ENCODE data around the gene RIPOR3. TPM values are rescaled to one million over a fixed set of nuclear protein-coding genes. Genes with fewer than 3 reads are reported as not detected.

RIPOR3 gene
- total RNA-seq, 2 donors from 2014 or later = 0.46 to 1.4 TPM

DNA sequence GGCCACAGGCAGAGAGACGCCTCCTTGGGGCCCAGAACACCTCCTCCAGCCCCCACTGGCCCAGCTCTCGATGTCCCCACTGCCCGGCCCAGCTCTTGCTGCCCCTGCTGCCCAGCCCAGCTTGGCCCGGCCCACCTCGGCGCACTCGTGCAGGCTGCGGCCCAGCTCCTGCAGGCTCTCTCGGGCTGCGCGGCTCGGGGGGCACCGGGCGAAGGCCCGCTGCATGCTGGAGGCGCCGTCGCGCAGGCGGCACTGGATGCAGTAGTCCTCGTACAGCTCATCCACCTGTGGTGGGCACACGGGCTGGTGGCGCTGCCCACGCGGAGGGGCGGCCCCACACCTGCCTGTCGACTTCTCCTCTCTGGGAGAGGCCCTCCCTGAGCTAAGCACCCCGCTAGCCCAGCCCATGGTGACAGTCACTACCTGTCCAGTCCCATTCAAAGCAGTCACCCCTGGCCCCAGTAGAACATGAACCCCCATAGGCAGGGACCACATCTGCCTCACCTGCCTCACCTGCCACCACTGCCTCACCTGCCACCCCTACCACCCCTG lies 81.8 kb downstream of the RIPOR3 start:
- H3K27ac ChIP-seq (ENCODE audit: low read depth, low read length) = no peak overlapping the region
- no peak overlapping the region for H3K4me3 ChIP-seq (ENCODE audit: low read length)
- H3K27me3 ChIP-seq (ENCODE audit: control insufficient read depth, insufficient read depth, low read length, poor library complexity, severe bottlenecking) = no peaks in the 10 kb centered on the region
- WGBS, 2 experiments (ENCODE audit: insufficient coverage in 1 of 2, insufficient read length in 1 of 2) = 85 to 93% methylated on average over 8 to 28 of the region's 28 CpGs
- no peaks in the 10 kb centered on the region for H3K36me3 ChIP-seq (ENCODE audit: control insufficient read depth, insufficient read depth, low read length)
- no peaks in the 10 kb centered on the region for H3K27me3 Mint-ChIP-seq (ENCODE audit: insufficient read depth)
- H3K4me3 Mint-ChIP-seq = no peak overlapping the region
- no peaks in the 10 kb centered on the region for H3K36me3 Mint-ChIP-seq (ENCODE audit: low read depth)
- peaks cover 4% of the 10 kb centered on the region for H3K4me1 Mint-ChIP-seq
- H3K9me3 Mint-ChIP-seq = no peaks in the 10 kb centered on the region
- TF ChIP-seq, protein P1, sequence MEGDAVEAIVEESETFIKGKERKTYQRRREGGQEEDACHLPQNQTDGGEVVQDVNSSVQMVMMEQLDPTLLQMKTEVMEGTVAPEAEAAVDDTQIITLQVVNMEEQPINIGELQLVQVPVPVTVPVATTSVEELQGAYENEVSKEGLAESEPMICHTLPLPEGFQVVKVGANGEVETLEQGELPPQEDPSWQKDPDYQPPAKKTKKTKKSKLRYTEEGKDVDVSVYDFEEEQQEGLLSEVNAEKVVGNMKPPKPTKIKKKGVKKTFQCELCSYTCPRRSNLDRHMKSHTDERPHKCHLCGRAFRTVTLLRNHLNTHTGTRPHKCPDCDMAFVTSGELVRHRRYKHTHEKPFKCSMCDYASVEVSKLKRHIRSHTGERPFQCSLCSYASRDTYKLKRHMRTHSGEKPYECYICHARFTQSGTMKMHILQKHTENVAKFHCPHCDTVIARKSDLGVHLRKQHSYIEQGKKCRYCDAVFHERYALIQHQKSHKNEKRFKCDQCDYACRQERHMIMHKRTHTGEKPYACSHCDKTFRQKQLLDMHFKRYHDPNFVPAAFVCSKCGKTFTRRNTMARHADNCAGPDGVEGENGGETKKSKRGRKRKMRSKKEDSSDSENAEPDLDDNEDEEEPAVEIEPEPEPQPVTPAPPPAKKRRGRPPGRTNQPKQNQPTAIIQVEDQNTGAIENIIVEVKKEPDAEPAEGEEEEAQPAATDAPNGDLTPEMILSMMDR (conservative IDR thresholded peaks at IDR 0.05) = no peak
- H3K27ac Mint-ChIP-seq = no peak overlapping the region
- H3K4me1 ChIP-seq (ENCODE audit: control insufficient read depth, insufficient read depth, low read length) = no peaks in the 10 kb centered on the region
- no peaks in the 10 kb centered on the region for H3K9me3 ChIP-seq (ENCODE audit: control insufficient read depth, low read length)
- H3K9ac ChIP-seq (ENCODE audit: extremely low read depth, low read length, poor library complexity, severe bottlenecking) = no peak overlapping the region
- no peak for DNase-seq

DNA sequence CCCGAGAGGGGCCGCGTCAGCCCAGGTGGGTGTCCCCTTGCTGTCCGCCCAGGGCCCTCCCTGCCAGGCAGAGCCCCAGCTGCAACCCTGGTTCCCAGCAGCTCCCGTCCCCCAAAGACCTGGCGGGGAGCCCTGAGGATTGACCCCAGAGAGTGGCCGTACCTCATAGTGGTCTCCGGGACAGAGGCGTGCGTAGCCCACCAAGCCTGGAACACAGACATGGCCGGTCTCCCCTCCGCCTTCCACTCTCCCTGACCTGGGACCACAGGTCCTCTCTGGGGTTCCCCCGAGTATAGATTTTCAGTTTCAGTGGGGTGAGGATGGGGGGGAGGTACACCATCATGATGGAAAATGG lies 82.6 kb downstream of the RIPOR3 start:
- no peak overlapping the region for H3K27ac Mint-ChIP-seq
- H3K4me3 Mint-ChIP-seq = no peak overlapping the region
- Histone ChIP-seq H3K27me3 (ENCODE audit: control insufficient read depth, insufficient read depth, low read length, poor library complexity, severe bottlenecking) (no peaks in the 10 kb centered on the region), H3K36me3 (ENCODE audit: control insufficient read depth, insufficient read depth, low read length) (no peaks in the 10 kb centered on the region), H3K9me3 (ENCODE audit: control insufficient read depth, low read length) (no peaks in the 10 kb centered on the region), H3K4me1 (ENCODE audit: control insufficient read depth, insufficient read depth, low read length) (no peaks in the 10 kb centered on the region), H3K4me3 (ENCODE audit: low read length) (no peak overlapping the region), H3K9ac (ENCODE audit: extremely low read depth, low read length, poor library complexity, severe bottlenecking) (no peak overlapping the region), H3K27ac (ENCODE audit: low read depth, low read length) (no peak overlapping the region)
- peaks cover 4% of the 10 kb centered on the region for H3K4me1 Mint-ChIP-seq
- no peaks in the 10 kb centered on the region for H3K9me3 Mint-ChIP-seq
- TF ChIP-seq, protein P1 (conservative IDR thresholded peaks at IDR 0.05) = no peak
- peak; percentile 25 for DNase-seq
- H3K36me3 Mint-ChIP-seq (ENCODE audit: low read depth) = no peaks in the 10 kb centered on the region
- H3K27me3 Mint-ChIP-seq (ENCODE audit: insufficient read depth) = no peaks in the 10 kb centered on the region
- 93 to 100% methylated on average over 1 to 13 of the region's 13 CpGs for WGBS, 2 experiments (ENCODE audit: insufficient coverage in 1 of 2, insufficient read length in 1 of 2)

DNA sequence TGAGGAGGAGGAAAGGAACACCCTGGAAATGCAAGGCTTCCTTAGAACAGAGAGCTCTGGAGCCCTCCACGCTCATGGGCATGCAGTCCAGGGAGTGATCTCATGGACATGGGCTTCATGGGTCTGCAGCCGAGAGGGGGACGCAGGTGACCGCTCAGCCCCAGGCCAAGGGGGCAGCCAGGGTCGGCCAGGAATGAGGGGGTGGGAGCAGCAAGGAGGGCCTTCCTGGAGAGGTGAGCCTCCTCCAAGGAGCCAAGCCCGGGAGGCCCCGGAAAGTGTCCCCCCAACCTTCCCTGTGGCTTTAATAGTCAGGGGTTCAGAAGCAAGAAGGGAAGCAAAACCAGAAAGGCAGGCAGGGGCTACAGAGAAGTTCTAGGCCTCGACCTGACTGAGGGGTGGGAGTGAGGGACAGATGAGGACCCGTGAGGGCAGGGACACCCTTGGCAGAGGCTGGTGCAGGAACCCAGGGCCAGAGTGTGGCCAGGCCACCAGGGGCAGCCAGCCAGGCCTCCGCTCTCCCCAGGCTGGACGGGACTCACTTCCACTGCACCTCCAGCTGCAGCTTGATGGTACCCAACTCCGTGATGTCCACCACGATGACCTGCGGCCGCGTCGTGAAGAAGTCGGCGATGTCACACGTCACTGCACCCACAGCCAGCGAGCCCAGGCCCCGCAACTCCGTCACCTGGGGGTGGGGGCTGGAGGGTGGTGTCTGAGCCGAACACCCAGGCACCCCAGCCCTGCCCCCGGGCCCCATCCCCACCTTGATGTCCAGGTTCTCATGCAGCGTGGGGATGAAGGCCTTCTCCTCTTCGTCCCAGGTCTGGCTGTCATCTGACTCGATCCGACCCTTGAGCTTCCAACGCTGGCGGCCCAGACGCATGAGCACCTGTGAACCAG lies 83.2 kb downstream of the RIPOR3 start:
- Mint-ChIP-seq H3K4me1 (peaks cover 4% of the 10 kb centered on the region), H3K9me3 (no peaks in the 10 kb centered on the region), H3K27ac (no peak overlapping the region), H3K4me3 (no peak overlapping the region), H3K27me3 (ENCODE audit: insufficient read depth) (no peaks in the 10 kb centered on the region), H3K36me3 (ENCODE audit: low read depth) (no peaks in the 10 kb centered on the region)
- no peak overlapping the region for H3K9ac ChIP-seq (ENCODE audit: extremely low read depth, low read length, poor library complexity, severe bottlenecking)
- no peaks in the 10 kb centered on the region for H3K4me1 ChIP-seq (ENCODE audit: control insufficient read depth, insufficient read depth, low read length)
- TF ChIP-seq, protein P1 (conservative IDR thresholded peaks at IDR 0.05) = no peak
- WGBS, 2 experiments (ENCODE audit: insufficient coverage in 1 of 2, insufficient read length in 1 of 2) = 92 to 93% methylated on average over 23 to 32 of the region's 32 CpGs
- H3K27me3 ChIP-seq (ENCODE audit: control insufficient read depth, insufficient read depth, low read length, poor library complexity, severe bottlenecking) = no peaks in the 10 kb centered on the region
- H3K9me3 ChIP-seq (ENCODE audit: control insufficient read depth, low read length) = no peaks in the 10 kb centered on the region
- peak; percentile 35 for DNase-seq
- H3K4me3 ChIP-seq (ENCODE audit: low read length) = no peak overlapping the region
- H3K36me3 ChIP-seq (ENCODE audit: control insufficient read depth, insufficient read depth, low read length) = no peaks in the 10 kb centered on the region
- H3K27ac ChIP-seq (ENCODE audit: low read depth, low read length) = no peak overlapping the region
